Osteocyte (in vitro differentiated cells): ENCODE data around the gene ZNF384. TPM values are rescaled to one million over a fixed set of nuclear protein-coding genes. Genes with fewer than 3 reads are reported as not detected.
A peak's percentile ranks its signal among the peaks of the same experiment; 100 is the strongest.

Experiments used
- DNase-seq: peaks from one replicate; pipeline ENCODE4 v3.0.0; 2021; ENCODE audit warnings: mixed read lengths; ENCODE audit not compliant: unreplicated experiment; ENCODE audit errors: extremely low spot score
- H3K27ac Mint-ChIP-seq: one replicate; pipeline ENCODE4 v1.8.0; 2021; ENCODE audit warnings: mild to moderate bottlenecking, mixed read lengths; ENCODE audit not compliant: unreplicated experiment
- H3K27me3 Mint-ChIP-seq: one replicate; pipeline ENCODE4 v1.8.0; 2021; ENCODE audit warnings: mixed read lengths; ENCODE audit not compliant: unreplicated experiment
- H3K36me3 Mint-ChIP-seq: one replicate; pipeline ENCODE4 v1.8.0; 2021; ENCODE audit warnings: mixed read lengths; ENCODE audit not compliant: unreplicated experiment
- H3K4me1 Mint-ChIP-seq: one replicate; pipeline ENCODE4 v1.8.0; 2021; ENCODE audit warnings: mixed read lengths; ENCODE audit not compliant: unreplicated experiment
- H3K4me3 Mint-ChIP-seq: one replicate; pipeline ENCODE4 v1.8.0; 2021; ENCODE audit warnings: mild to moderate bottlenecking, moderate library complexity, mixed read lengths; ENCODE audit not compliant: unreplicated experiment
- H3K9me3 Mint-ChIP-seq: one replicate; pipeline ENCODE4 v1.8.0; 2021; ENCODE audit warnings: mixed read lengths; ENCODE audit not compliant: unreplicated experiment
- CTCF ChIP-seq: fragments of 200-600 bp; sonication (generic); IDR thresholded peaks from 2 replicates; pipeline ENCODE4 v1.5.0; 2021; ENCODE audit warnings: antibody characterized with exemption, mild to moderate bottlenecking, moderate library complexity
- total RNA-seq: library from RNA; stranded (reverse); gene quantifications from 2 replicates; pipeline ENCODE4 v1.2.1, GENCODE V29; 2021

Gene ZNF384
- total RNA-seq, 1 donor from 2014 or later = 66.6 TPM

DNA sequence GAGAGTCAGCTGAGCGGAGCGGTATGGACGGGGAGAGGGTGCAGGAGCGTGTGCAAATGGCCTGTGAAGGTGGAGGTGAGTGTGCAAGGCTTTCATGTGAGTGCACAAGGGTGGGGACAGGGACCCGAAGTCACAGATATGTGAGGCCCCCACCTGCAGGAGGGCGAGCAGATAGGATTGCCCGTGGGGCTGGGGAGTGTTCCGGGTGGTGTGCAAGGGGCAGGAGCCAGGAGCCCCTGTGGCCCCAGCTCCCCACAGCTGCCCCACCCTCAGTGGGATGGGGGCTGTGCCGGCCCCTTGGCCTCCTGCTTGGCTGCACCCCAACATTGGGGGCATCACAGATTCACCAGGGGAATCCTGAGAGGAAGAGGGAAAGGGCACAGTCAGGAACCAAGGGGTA, 5.5 kb upstream of the ZNF384 start:
- no peak for DNase-seq
- H3K27ac Mint-ChIP-seq = no peak overlapping the region
- H3K9me3 Mint-ChIP-seq = no peaks in the 10 kb centered on the region
- peaks cover 2% of the 10 kb centered on the region for H3K36me3 Mint-ChIP-seq
- no peak overlapping the region for H3K4me3 Mint-ChIP-seq
- TF ChIP-seq CTCF = no peak
- peaks cover 23% of the 10 kb centered on the region for H3K4me1 Mint-ChIP-seq
- peaks cover 6% of the 10 kb centered on the region for H3K27me3 Mint-ChIP-seq

- Mint-ChIP-seq H3K4me1 (peaks cover 17% of the 10 kb centered on the region), H3K4me3 (no peak overlapping the region), H3K9me3 (no peaks in the 10 kb centered on the region), H3K27me3 (no peaks in the 10 kb centered on the region), H3K36me3 (peaks cover 2% of the 10 kb centered on the region), H3K27ac (no peak overlapping the region)
- no peak for DNase-seq
- TF ChIP-seq CTCF = no peak
Measured at GRCh38 chr12:6693832-6694355, 4.7 kb upstream of the ZNF384 start.

GRCh38 chr12:6692888-6693287, 3.7 kb upstream of the ZNF384 start:
- TF ChIP-seq CTCF = no peak
- H3K36me3 Mint-ChIP-seq = peaks cover 2% of the 10 kb centered on the region
- no peak overlapping the region for H3K27ac Mint-ChIP-seq
- no peaks in the 10 kb centered on the region for H3K9me3 Mint-ChIP-seq
- H3K27me3 Mint-ChIP-seq = no peaks in the 10 kb centered on the region
- no peak overlapping the region for H3K4me3 Mint-ChIP-seq
- H3K4me1 Mint-ChIP-seq = peaks cover 17% of the 10 kb centered on the region
- DNase-seq = no peak

- no peaks in the 10 kb centered on the region for H3K9me3 Mint-ChIP-seq
- DNase-seq = no peak
- no peak for TF ChIP-seq CTCF
Measured at GRCh38 chr12:6691473-6691872, 2.3 kb upstream of the ZNF384 start.

DNA sequence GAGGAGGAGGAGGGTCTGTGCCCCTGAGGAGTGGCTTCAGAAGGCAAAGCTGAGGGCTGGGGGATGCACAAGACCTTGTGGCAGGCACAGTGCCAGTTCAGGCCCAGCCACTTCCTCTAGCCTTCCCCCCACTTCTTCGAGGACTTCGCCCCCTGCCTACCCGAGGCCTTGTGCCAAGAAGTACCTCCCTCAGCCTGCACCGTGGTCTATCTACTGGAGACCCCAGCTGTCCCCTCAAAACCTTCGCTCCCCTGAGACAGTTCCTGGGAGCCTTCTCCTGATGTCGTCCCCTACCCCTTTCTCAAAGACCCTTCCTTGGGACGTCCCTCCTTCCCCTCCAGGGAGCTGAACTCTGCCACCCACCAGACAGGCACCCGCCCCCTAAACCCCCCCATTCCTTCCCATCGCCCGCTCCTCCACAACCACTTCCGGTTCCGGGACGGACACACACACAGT, 604 bp downstream of the ZNF384 start:
- peak overlapping the region; percentile 94 for H3K4me3 Mint-ChIP-seq
- peak overlapping the region; percentile 94 for H3K27ac Mint-ChIP-seq
- peaks cover 7% of the 10 kb centered on the region for H3K36me3 Mint-ChIP-seq
- no peak for DNase-seq
- H3K27me3 Mint-ChIP-seq = no peaks in the 10 kb centered on the region
- no peaks in the 10 kb centered on the region for H3K9me3 Mint-ChIP-seq
- no peak for TF ChIP-seq CTCF
- H3K4me1 Mint-ChIP-seq = peaks cover 39% of the 10 kb centered on the region

More at GRCh38 chr12:6691473-6691872, 2.3 kb upstream of the ZNF384 start:
- H3K27me3 Mint-ChIP-seq = no peaks in the 10 kb centered on the region
- no peak overlapping the region for H3K27ac Mint-ChIP-seq
- H3K4me1 Mint-ChIP-seq = peaks cover 32% of the 10 kb centered on the region
- H3K4me3 Mint-ChIP-seq = no peak overlapping the region
- H3K36me3 Mint-ChIP-seq = peaks cover 5% of the 10 kb centered on the region
